Stimulated activated CD8-positive, alpha-beta memory T cell treated with anti-CD3 and anti-CD28 coated beads, Interleukin-12 subunit alpha, Interleukin-12 subunit beta, amount 100 ng/mL, for 1 hour (primary cell): Measurements from ENCODE around the gene CCR4.
"Not testable (repeated sequence)": the region's sequence is repeated elsewhere in the genome, so short reads cannot be mapped to it uniquely, and the experiment has no call there.

Source experiments
- DNase-seq: peaks from one replicate; pipeline ENCODE4 v3.0.0-alpha.2; 2020; ENCODE audit warnings: low read depth

The CCR4 gene

GRCh38 chr3:32951410-32951811, at the start of gene CCR4:
Gene CCR4, plus strand, starts transcription at chr3:32951644. Its CDS starts 1,779 bp downstream, at chr3:32953423.
- DNase-seq: peak; percentile 25

GRCh38 chr3:32902887-32903371, 48.5 kb upstream of the CCR4 start:
- peak; percentile 5 for DNase-seq

- no peak for DNase-seq
Measured at GRCh38 chr3:32903953-32904352, 47.5 kb upstream of the CCR4 start.

GRCh38 chr3:32909999-32910398, 41.4 kb upstream of the CCR4 start:
- DNase-seq: no peak

- no peak for DNase-seq
Measured at GRCh38 chr3:32910954-32911353, 40.5 kb upstream of the CCR4 start.

- DNase-seq: no peak
Measured at GRCh38 chr3:32912046-32912445, 39.4 kb upstream of the CCR4 start.

GRCh38 chr3:32913790-32914446, 37.5 kb upstream of the CCR4 start:
- no peak for DNase-seq

GRCh38 chr3:32919920-32920319, 31.5 kb upstream of the CCR4 start:
- no peak for DNase-seq

- no peak for DNase-seq
Measured at GRCh38 chr3:32922078-32922477, 29.4 kb upstream of the CCR4 start.

GRCh38 chr3:32930161-32930560, 21.3 kb upstream of the CCR4 start:
- DNase-seq: no peak

GRCh38 chr3:32931273-32931672, 20.2 kb upstream of the CCR4 start:
- not testable (repeated sequence) for DNase-seq

- no peak for DNase-seq
Measured at GRCh38 chr3:32934150-32934742, 17.2 kb upstream of the CCR4 start.

- DNase-seq: no peak
Measured at GRCh38 chr3:32937331-32937730, 14.1 kb upstream of the CCR4 start.

- not testable (repeated sequence) for DNase-seq
Measured at GRCh38 chr3:32939531-32940284, 11.7 kb upstream of the CCR4 start.

- no peak for DNase-seq
Measured at GRCh38 chr3:32940726-32941125, 10.7 kb upstream of the CCR4 start.

- DNase-seq: no peak
Measured at GRCh38 chr3:32945136-32945535, 6.3 kb upstream of the CCR4 start.

GRCh38 chr3:32945598-32945997, 5.8 kb upstream of the CCR4 start:
- not testable (repeated sequence) for DNase-seq

- DNase-seq: no peak
Measured at GRCh38 chr3:32946973-32947788, 4.3 kb upstream of the CCR4 start.

GRCh38 chr3:32947789-32948238, 3.6 kb upstream of the CCR4 start:
- DNase-seq: peak; percentile 94

GRCh38 chr3:32948625-32949445, 2.6 kb upstream of the CCR4 start:
- no peak for DNase-seq

GRCh38 chr3:32950516-32950915, 928 bp upstream of the CCR4 start:
- no peak for DNase-seq
